ENCODE measurements around the gene AHNAK. TPM values are rescaled to one million over a fixed set of nuclear protein-coding genes. Genes with fewer than 3 reads are reported as not detected.
"Not testable (repeated sequence)": the region's sequence is repeated elsewhere in the genome, so short reads cannot be mapped to it uniquely, and the experiment has no call there.

The AHNAK gene
- polyA plus RNA-seq, 2 of the 4 experiments (the other 2 are of a cell fraction) = 43.3 to 82.0 TPM

GRCh38 chr11:62573006-62573591, 26.5 kb upstream of the AHNAK start:
- ATAC-seq (peak in 1 of 2 experiments; percentile 9; a peak in 3 of 6 replicates), FAIRE-seq (no peak), DNase-seq (ENCODE audit: low read depth in 1 of 2, low spot score in 1 of 2) (no peak)
- peak overlapping the region; percentile 97 for H3K4me3 ChIP-seq
- H3K27ac ChIP-seq = peak overlapping the region; percentile 93 to 94
- ChIA-PET CTCF (interaction anchor here (0.9 to 4.8 kb wide), 12 partner anchors 9 to 178 kb away, joined by 3 to 52 read pairs (median 6); partner anchors contain the start of gene TUT1), POLR2A (interaction anchor here (0.6 to 2.8 kb wide), 28 partner anchors 10 to 1211 kb away, joined by 3 to 93 read pairs (median 5); partner anchors contain the start of genes AHNAK, B3GAT3, C11orf98 and CSKMT)
- TF ChIP-seq USF2 (IDR thresholded peaks at IDR 0.05) (no peak), BCL3 (IDR thresholded peaks at IDR 0.05) (no peak), ZC3H11A (IDR thresholded peaks at IDR 0.05) (no peak), HOXB13 (CRISPR knock-in tag; IDR thresholded peaks at IDR 0.05; ENCODE audit: low read depth) (no peak), RAD21 (conservative IDR thresholded peaks at IDR 0.05 in 1 of 2, IDR thresholded peaks at IDR 0.05 in 1 of 2) (no peak), RCOR1 (IDR thresholded peaks at IDR 0.05; ENCODE audit: low read depth, low read length) (no peak), PHF8 (IDR thresholded peaks at IDR 0.05; ENCODE audit: borderline replicate concordance, low read depth) (no peak), TFCP2L1 (CRISPR knock-in tag; IDR thresholded peaks at IDR 0.05) (no peak), MYC (IDR thresholded peaks at IDR 0.05; ENCODE audit: borderline replicate concordance, low read length) (no peak), E2F6 (IDR thresholded peaks at IDR 0.05; ENCODE audit: borderline replicate concordance, low read depth) (no peak), HEYL (CRISPR knock-in tag; IDR thresholded peaks at IDR 0.05) (no peak)
- WGBS (ENCODE audit: missing lambda C conversion rate) = 2% methylated on average over 33 of the region's 33 CpGs
- H3K4me1 ChIP-seq = peaks cover 47% of the 10 kb centered on the region
- H3K9me3 ChIP-seq = no peaks in the 10 kb centered on the region
- peak overlapping the region; percentile 93 for H3K4me2 ChIP-seq

- ChIA-PET CTCF (interaction anchor here (0.9 to 4.8 kb wide), 9 partner anchors 8 to 177 kb away, joined by 3 to 52 read pairs (median 5); partner anchors contain the start of gene TUT1), POLR2A (no interaction called here)
- Histone ChIP-seq H3K4me2 (peak overlapping the region; percentile 93), H3K4me3 (peak overlapping the region; percentile 97), H3K9me3 (no peaks in the 10 kb centered on the region), H3K27ac (peak overlapping the region; percentile 93 to 94), H3K4me1 (peaks cover 51% of the 10 kb centered on the region)
- ATAC-seq (no peak), FAIRE-seq (no peak), DNase-seq (ENCODE audit: low read depth in 1 of 2, low spot score in 1 of 2) (no peak)
- TF ChIP-seq KDM1A (IDR thresholded peaks at IDR 0.05; ENCODE audit: low read depth) (no peak), MAFK (IDR thresholded peaks at IDR 0.05; ENCODE audit: partially characterized antibody) (no peak), RARB (CRISPR knock-in tag; IDR thresholded peaks at IDR 0.05) (no peak), POLR2A (IDR thresholded peaks at IDR 0.05; ENCODE audit: low read length) (no peak), KDM5A (IDR thresholded peaks at IDR 0.05) (no peak), ZFP36 (IDR thresholded peaks at IDR 0.05; ENCODE audit: borderline replicate concordance, partially characterized antibody) (no peak), EHMT2 (IDR thresholded peaks at IDR 0.05; ENCODE audit: low read depth) (no peak), HES2 (IDR thresholded peaks at IDR 0.05) (no peak)
- 73% methylated on average over 12 of the region's 12 CpGs for WGBS (ENCODE audit: missing lambda C conversion rate)
These were observed 25.8 kb upstream of the AHNAK start for GRCh38 chr11:62572431-62572830.

- H3K4me3 ChIP-seq; DNase-seq (ENCODE audit: low read depth in 1 of 2, low spot score in 1 of 2); FAIRE-seq; H3K9me3 ChIP-seq; ATAC-seq: not testable (repeated sequence)
- ChIA-PET CTCF (interaction anchor here (0.9 to 4.8 kb wide), 3 partner anchors 11 to 147 kb away, joined by 3 to 52 read pairs (median 4); no protein-coding TSS in a partner anchor), POLR2A (interaction anchor here (1.3 kb wide), 1 partner anchor 20 kb away, joined by 4 read pairs; the partner anchor contains the start of gene TUT1)
- H3K4me2 ChIP-seq = peak overlapping the region; percentile 93; the same call in 2 of the 3 replicates
- H3K27ac ChIP-seq = peak overlapping the region in 1 of 2 experiments; percentile 7; a peak in 1 of 6 replicates
- WGBS (ENCODE audit: missing lambda C conversion rate) = 94% methylated on average over 5 of the region's 5 CpGs
- peaks cover 60% of the 10 kb centered on the region for H3K4me1 ChIP-seq
These were observed 24.9 kb upstream of the AHNAK start for GRCh38 chr11:62571493-62571892.

GRCh38 chr11:62570903-62571302, 24.3 kb upstream of the AHNAK start:
- not testable (repeated sequence) for DNase-seq (ENCODE audit: low read depth in 1 of 2, low spot score in 1 of 2); H3K27ac ChIP-seq; FAIRE-seq; H3K9me3 ChIP-seq; H3K4me3 ChIP-seq; ATAC-seq
- Histone ChIP-seq H3K4me1 (peaks cover 66% of the 10 kb centered on the region), H3K4me2 (peak overlapping the region; percentile 93; the same call in 1 of the 3 replicates)
- 98% methylated on average over 5 of the region's 5 CpGs for WGBS (ENCODE audit: missing lambda C conversion rate)
- POLR2A ChIA-PET = interaction anchor here (1.3 kb wide), 1 partner anchor 20 kb away, joined by 4 read pairs; the partner anchor contains the start of gene TUT1
- CTCF ChIA-PET = interaction anchor here (0.9 to 4.8 kb wide), 8 partner anchors 10 to 176 kb away, joined by 3 to 52 read pairs (median 6); partner anchors contain the start of gene TUT1

Measured in A549 (cell line).